Body of pancreas (tissue), 4 donors: Measurements from ENCODE around the gene APOL2.
A peak's percentile ranks its signal among the peaks of the same experiment; 100 is the strongest.

ENCODE experiments used
- POLR2A ChIP-seq, 3 donors: fragments of 450-650 bp; IDR thresholded peaks; one replicate each; pipeline ENCODE4 v1.6.1; 2016; ENCODE audit warnings: antibody characterized with exemption in 3 of 3, mild to moderate bottlenecking in 2 of 3
- TF ChIP-seq, protein P1 (sequence below), 7 experiments: fragments of 450-650 bp in 4 of 7; fragments of 200-600 bp in 3 of 7; sonication (generic) in 3 of 7; IDR thresholded peaks; one replicate each; pipeline ENCODE4 v1.5.1; 2016 to 2019; ENCODE audit warnings: antibody characterized with exemption in 7 of 7

DNA sequence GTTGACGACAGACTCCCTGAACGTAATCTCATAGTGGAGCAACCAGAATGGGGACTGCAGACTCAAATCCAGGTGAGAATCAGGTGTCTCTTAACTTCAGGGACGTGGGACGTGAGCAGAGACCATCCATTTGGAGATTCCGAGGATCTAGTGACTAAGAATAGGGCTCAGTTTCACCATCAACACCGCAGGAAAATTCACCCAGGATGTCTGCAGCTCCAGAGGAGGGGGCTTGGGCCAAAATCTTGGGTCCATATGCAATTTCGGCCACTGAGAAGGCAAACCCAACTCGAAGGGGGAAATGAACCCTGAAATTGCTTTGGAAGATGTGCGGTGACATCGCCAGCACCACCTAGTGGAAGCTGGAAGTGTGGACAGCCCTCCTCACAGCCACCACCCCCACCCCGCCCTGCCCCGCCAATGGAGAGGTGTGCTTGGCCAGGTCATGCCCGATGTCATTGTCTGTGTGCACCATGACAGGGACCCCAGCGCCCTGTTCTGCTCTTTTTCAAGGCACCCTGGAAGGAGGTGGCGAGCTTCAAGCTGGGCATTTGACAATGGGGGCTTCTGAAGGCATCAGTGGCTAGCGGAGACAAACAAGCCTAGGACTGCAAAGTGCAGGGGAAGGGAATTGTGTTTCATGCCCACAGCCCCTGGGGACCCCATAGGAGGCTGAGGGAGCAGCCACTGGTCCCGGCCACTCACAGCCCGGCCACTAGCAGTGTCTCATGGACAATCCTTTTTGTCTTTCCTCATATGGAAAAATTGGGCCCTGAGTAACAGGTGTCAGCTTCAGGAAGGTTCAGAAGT lies 38.4 kb upstream of the APOL2 start:
- TF ChIP-seq, protein P1, sequence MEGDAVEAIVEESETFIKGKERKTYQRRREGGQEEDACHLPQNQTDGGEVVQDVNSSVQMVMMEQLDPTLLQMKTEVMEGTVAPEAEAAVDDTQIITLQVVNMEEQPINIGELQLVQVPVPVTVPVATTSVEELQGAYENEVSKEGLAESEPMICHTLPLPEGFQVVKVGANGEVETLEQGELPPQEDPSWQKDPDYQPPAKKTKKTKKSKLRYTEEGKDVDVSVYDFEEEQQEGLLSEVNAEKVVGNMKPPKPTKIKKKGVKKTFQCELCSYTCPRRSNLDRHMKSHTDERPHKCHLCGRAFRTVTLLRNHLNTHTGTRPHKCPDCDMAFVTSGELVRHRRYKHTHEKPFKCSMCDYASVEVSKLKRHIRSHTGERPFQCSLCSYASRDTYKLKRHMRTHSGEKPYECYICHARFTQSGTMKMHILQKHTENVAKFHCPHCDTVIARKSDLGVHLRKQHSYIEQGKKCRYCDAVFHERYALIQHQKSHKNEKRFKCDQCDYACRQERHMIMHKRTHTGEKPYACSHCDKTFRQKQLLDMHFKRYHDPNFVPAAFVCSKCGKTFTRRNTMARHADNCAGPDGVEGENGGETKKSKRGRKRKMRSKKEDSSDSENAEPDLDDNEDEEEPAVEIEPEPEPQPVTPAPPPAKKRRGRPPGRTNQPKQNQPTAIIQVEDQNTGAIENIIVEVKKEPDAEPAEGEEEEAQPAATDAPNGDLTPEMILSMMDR (IDR thresholded peaks at IDR 0.05): peak; percentile 59 to 70 (median 67)
- TF ChIP-seq POLR2A (IDR thresholded peaks at IDR 0.05): no peak
